CD4-positive, alpha-beta T cell (primary cell): Measurements from ENCODE around the gene P2RX7. TPM values are rescaled to one million over a fixed set of nuclear protein-coding genes. Genes with fewer than 3 reads are reported as not detected.

ENCODE experiments used
- ATAC-seq: fragments of 200-7000 bp; cut with Tn5 transposase; one replicate; pipeline ENCODE4 v1.10.0; 2022; ENCODE audit warnings: mild to moderate bottlenecking; ENCODE audit not compliant: poor library complexity
- CTCF ChIA-PET: fragments of 350-600 bp; sonication (Branson Sonifier 250); formaldehyde crosslinking; loops from one replicate; lab custom pipeline; 2021; ENCODE audit warnings: antibody characterized with exemption, inconsistent platforms; lab: Charles Lee
- POLR2A ChIA-PET: fragments of 350-600 bp; sonication (Branson Sonifier 250); formaldehyde crosslinking; loops from one replicate; lab custom pipeline; 2021; ENCODE audit warnings: antibody characterized with exemption, inconsistent platforms; lab: Charles Lee
- DNase-seq, 14 experiments: peaks; one replicate each; pipeline ENCODE4 v3.0.0-alpha.2; 2013 to 2020; ENCODE audit warnings: mixed read lengths in 2 of 14
- H3K27ac ChIP-seq, 2 donors: one replicate each; pipeline versions ENCODE4 v1.5.1 to v1.7.0; 2013; ENCODE audit warnings: low read length in 2 of 2, low read depth in 1 of 2, mild to moderate bottlenecking in 1 of 2
- H3K27me3 ChIP-seq, 2 experiments: 1 replicate in 1 of 2; 2 replicates in 1 of 2; pipeline versions ENCODE4 v1.6.1 to v1.7.0; 2013; ENCODE audit warnings: low read length in 2 of 2, control low read depth in 1 of 2, mild to moderate bottlenecking in 1 of 2, moderate library complexity in 1 of 2; ENCODE audit not compliant: insufficient read depth in 2 of 2, control insufficient read depth in 1 of 2
- H3K36me3 ChIP-seq: one replicate; pipeline ENCODE4 v1.6.1; 2013; ENCODE audit warnings: low read length, control low read depth; ENCODE audit not compliant: insufficient read depth
- H3K4me1 ChIP-seq: one replicate; pipeline ENCODE4 v1.6.1; 2013; ENCODE audit warnings: low read length, control low read depth; ENCODE audit not compliant: insufficient read depth
- H3K4me3 ChIP-seq: one replicate; pipeline ENCODE4 v1.5.1; 2013; ENCODE audit warnings: mild to moderate bottlenecking, low read length, moderate library complexity
- H3K9me3 ChIP-seq, 2 experiments: 1 replicate in 1 of 2; 2 replicates in 1 of 2; pipeline versions ENCODE4 v1.6.1 to v1.7.0; 2013; ENCODE audit warnings: low read length in 2 of 2, mild to moderate bottlenecking in 2 of 2, control low read depth in 1 of 2, moderate library complexity in 1 of 2; ENCODE audit not compliant: control insufficient read depth in 1 of 2, insufficient read depth in 1 of 2
- H3K27ac Mint-ChIP-seq: one replicate; pipeline ENCODE4 v1.8.0; 2020; ENCODE audit warnings: mixed read lengths
- H3K27me3 Mint-ChIP-seq: one replicate; pipeline ENCODE4 v1.8.0; 2021; ENCODE audit warnings: mixed read lengths
- H3K36me3 Mint-ChIP-seq: one replicate; pipeline ENCODE4 v1.8.0; 2021; ENCODE audit warnings: low read depth, mixed read lengths
- H3K4me1 Mint-ChIP-seq: one replicate; pipeline ENCODE4 v1.8.0; 2021; ENCODE audit warnings: low read depth, mixed read lengths
- H3K4me3 Mint-ChIP-seq: one replicate; pipeline ENCODE4 v1.8.0; 2020; ENCODE audit warnings: mild to moderate bottlenecking, mixed read lengths
- H3K9me3 Mint-ChIP-seq: one replicate; pipeline ENCODE4 v1.8.0; 2020; ENCODE audit warnings: mixed read lengths
- intact Hi-C, 2 experiments: fragments of 100-400 bp; cut with DNase I in 1 of 2; cut with micrococcal nuclease in 1 of 2; formaldehyde crosslinking; loops; one replicate each; pipeline versions ENCODE4 v1.15.1 to v1.9.0; 2023 to 2025; cut with DNase I, micrococcal nuclease
- total RNA-seq, 174 experiments: library from RNA in 2 of 174; stranded (reverse) in 2 of 174; gene quantifications; one replicate each; pipeline ENCODE4 v1.2.3 and lab custom pipeline; 2021 to 2026
- TF ChIP-seq, protein P1 (sequence below): fragments of 200-600 bp; IDR thresholded peaks from one replicate; pipeline ENCODE4 v1.8.0; 2022; ENCODE audit warnings: antibody characterized with exemption, mild to moderate bottlenecking

The P2RX7 gene
- total RNA-seq, 2 experiments from 2014 or later: 4.6 to 4.8 TPM

DNA sequence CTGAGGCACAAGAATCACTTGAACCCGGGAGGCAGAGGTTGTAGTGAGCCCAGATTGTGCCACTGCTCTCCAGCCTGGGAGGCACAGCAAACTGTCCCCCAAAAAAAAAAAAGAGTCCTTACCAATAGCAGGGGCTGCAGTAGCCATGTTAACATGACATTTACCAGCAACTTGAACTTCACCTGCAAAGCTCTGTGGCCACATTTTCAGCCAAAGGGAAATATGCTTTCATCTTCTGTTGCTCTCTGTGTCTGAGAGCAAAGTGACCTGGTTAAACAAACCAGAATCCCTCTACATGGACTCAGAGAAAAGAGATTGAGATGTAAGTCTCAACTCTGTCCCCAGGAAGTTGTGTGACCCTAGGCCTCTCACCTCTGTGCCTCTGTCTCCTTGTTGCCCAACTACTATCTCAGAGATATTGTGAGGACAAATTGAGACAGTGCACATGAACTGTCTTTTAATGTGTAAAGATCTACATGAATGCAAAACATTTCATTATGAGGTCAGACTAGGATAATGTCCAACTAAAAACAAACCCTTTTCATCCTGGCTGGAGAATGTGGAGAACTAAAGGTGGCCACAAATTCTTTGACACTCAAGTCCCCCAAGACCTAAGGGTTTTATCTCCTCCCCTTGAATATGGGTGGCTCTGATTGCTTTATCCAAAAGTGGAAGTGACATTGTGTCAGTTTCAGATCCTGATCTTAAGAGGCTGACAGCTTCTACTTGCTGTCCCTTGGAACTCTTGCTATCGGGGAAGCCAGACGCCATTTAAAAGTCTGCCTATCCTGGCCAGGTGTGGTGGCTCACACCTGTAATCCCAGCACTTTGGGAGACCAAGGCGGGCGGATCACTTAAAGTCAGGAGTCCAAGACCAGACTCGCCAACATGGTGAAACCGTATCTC is 52.6 kb downstream of the P2RX7 start:
- intact Hi-C loops: no loop called here
- DNase-seq (peak in 2 of 14 experiments; percentile 28 to 29), ATAC-seq (no peak)
- Mint-ChIP-seq H3K9me3 (no peaks in the 10 kb centered on the region), H3K4me3 (no peak overlapping the region), H3K27me3 (no peaks in the 10 kb centered on the region), H3K4me1 (no peaks in the 10 kb centered on the region), H3K36me3 (peaks cover 5% of the 10 kb centered on the region), H3K27ac (no peak overlapping the region)
- H3K27me3 ChIP-seq: no peaks in the 10 kb centered on the region
- no peaks in the 10 kb centered on the region for H3K4me1 ChIP-seq
- POLR2A ChIA-PET: interaction anchor here (0.7 kb wide), 1 partner anchor 62 kb away, joined by 3 read pairs; no protein-coding TSS in a partner anchor
- peaks cover 13% of the 10 kb centered on the region for H3K36me3 ChIP-seq
- TF ChIP-seq, protein P1, sequence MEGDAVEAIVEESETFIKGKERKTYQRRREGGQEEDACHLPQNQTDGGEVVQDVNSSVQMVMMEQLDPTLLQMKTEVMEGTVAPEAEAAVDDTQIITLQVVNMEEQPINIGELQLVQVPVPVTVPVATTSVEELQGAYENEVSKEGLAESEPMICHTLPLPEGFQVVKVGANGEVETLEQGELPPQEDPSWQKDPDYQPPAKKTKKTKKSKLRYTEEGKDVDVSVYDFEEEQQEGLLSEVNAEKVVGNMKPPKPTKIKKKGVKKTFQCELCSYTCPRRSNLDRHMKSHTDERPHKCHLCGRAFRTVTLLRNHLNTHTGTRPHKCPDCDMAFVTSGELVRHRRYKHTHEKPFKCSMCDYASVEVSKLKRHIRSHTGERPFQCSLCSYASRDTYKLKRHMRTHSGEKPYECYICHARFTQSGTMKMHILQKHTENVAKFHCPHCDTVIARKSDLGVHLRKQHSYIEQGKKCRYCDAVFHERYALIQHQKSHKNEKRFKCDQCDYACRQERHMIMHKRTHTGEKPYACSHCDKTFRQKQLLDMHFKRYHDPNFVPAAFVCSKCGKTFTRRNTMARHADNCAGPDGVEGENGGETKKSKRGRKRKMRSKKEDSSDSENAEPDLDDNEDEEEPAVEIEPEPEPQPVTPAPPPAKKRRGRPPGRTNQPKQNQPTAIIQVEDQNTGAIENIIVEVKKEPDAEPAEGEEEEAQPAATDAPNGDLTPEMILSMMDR: no peak
- H3K4me3 ChIP-seq: no peak overlapping the region
- CTCF ChIA-PET: no interaction called here
- H3K27ac ChIP-seq: no peak overlapping the region
- peaks cover 0 to 3% of the 10 kb centered on the region in 2 experiments for H3K9me3 ChIP-seq

DNA sequence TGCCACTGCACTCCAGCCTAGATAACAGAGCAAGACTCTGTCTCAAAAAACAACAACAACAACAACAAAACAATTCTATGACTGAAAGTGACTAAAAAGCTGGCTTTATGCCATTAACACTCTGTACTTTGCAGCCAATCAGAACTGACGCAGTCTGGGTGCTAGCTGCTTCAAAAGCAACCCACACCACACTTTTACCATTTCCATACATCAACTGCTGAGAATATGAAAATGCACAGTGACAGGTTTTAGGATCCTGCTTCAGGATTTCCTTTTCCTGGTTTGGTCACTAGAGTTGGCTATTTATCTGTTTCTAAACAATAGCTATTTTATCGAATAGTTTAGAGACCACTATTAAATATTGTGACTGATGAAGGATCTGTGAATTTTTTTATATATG is 54.1 kb downstream of the P2RX7 start:
- no peak overlapping the region for H3K4me3 Mint-ChIP-seq
- H3K4me3 ChIP-seq: no peak overlapping the region
- H3K4me1 Mint-ChIP-seq: no peaks in the 10 kb centered on the region
- CTCF ChIA-PET: interaction anchor here (0.5 to 1.0 kb wide), 2 partner anchors 8 to 30 kb away, joined by 3 read pairs; no protein-coding TSS in a partner anchor
- no peaks in the 10 kb centered on the region for H3K9me3 Mint-ChIP-seq
- no peaks in the 10 kb centered on the region for H3K27me3 Mint-ChIP-seq
- H3K27ac Mint-ChIP-seq: no peak overlapping the region
- H3K9me3 ChIP-seq: peaks cover 0 to 3% of the 10 kb centered on the region in 2 experiments
- H3K4me1 ChIP-seq: no peaks in the 10 kb centered on the region
- H3K27me3 ChIP-seq: no peaks in the 10 kb centered on the region
- peaks cover 10% of the 10 kb centered on the region for H3K36me3 ChIP-seq
- no peak overlapping the region for H3K27ac ChIP-seq
- ATAC-seq: no peak
- POLR2A ChIA-PET: interaction anchor here (0.9 kb wide), 1 partner anchor 110 kb away, joined by 4 read pairs; the partner anchor contains the start of gene CAMKK2
- peaks cover 5% of the 10 kb centered on the region for H3K36me3 Mint-ChIP-seq
- DNase-seq: no peak
- intact Hi-C loops: no loop called here
- TF ChIP-seq, protein P1: no peak

DNA sequence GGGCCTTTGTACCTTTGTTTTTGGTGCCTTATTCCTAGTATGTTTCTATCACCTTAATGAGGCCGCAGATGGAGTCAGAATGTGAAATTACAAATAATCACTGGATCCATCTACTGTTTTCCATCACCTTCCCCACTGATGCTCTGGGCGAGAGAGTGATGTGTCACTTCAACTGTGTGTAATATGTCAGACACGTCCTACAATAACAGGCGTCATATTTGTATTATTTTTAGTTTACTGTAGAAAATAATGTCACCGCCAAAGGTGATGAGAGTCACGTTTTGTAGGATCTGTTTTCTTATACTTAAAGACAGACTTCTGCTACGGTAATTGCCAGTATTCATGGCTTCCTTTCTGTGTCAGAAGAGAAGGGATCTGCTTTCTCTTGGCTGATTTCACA is 54.8 kb downstream of the P2RX7 start:
- CTCF ChIA-PET: interaction anchor here (1.0 kb wide), 1 partner anchor 30 kb away, joined by 3 read pairs; no protein-coding TSS in a partner anchor
- intact Hi-C loops: no loop called here

More for the DNA sequence above, 54.8 kb downstream of the P2RX7 start:
- Mint-ChIP-seq H3K9me3 (no peaks in the 10 kb centered on the region), H3K36me3 (no peaks in the 10 kb centered on the region), H3K27ac (no peak overlapping the region), H3K27me3 (no peaks in the 10 kb centered on the region), H3K4me3 (no peak overlapping the region), H3K4me1 (no peaks in the 10 kb centered on the region)
- H3K36me3 ChIP-seq: peaks cover 10% of the 10 kb centered on the region
- H3K27me3 ChIP-seq: no peaks in the 10 kb centered on the region
- no peak overlapping the region for H3K27ac ChIP-seq
- H3K9me3 ChIP-seq: peaks cover 0 to 3% of the 10 kb centered on the region in 2 experiments
- POLR2A ChIA-PET: interaction anchor here (0.9 kb wide), 1 partner anchor 109 kb away, joined by 4 read pairs; the partner anchor contains the start of gene CAMKK2
- no peak for ATAC-seq
- H3K4me3 ChIP-seq: no peak overlapping the region
- TF ChIP-seq, protein P1: no peak
- no peaks in the 10 kb centered on the region for H3K4me1 ChIP-seq
- no peak for DNase-seq
